ENCODE data around the gene ARHGEF1.

- no peak for TF ChIP-seq CTCF (IDR thresholded peaks at IDR 0.05)
- TF ChIP-seq POLR2A (IDR thresholded peaks at IDR 0.05) = no peak
- TF ChIP-seq POLR2AphosphoS5 (IDR thresholded peaks at IDR 0.05) = no peak
Observed at GRCh38 chr19:41905273-41906002, 22.5 kb downstream of the ARHGEF1 start.

All from prostate gland (tissue), 2 donors.